Peyer's patch (tissue), 4 donors: ENCODE results near the gene SMKR1.

Experiments used
- POLR2A ChIP-seq, 2 donors: fragments of 450-650 bp; IDR thresholded peaks; one replicate each; pipeline ENCODE4 v1.5.1; 2017; ENCODE audit warnings: antibody characterized with exemption in 2 of 2, mild to moderate bottlenecking in 2 of 2, moderate library complexity in 2 of 2
- TF ChIP-seq, protein P1 (sequence below), 6 experiments: fragments of 450-650 bp in 4 of 6; fragments of 200-600 bp in 2 of 6; sonication (generic) in 1 of 6; IDR thresholded peaks; one replicate each; pipeline ENCODE4 v1.5.1; 2017 to 2019; ENCODE audit warnings: antibody characterized with exemption in 6 of 6, mild to moderate bottlenecking in 3 of 6, moderate library complexity in 1 of 6

DNA sequence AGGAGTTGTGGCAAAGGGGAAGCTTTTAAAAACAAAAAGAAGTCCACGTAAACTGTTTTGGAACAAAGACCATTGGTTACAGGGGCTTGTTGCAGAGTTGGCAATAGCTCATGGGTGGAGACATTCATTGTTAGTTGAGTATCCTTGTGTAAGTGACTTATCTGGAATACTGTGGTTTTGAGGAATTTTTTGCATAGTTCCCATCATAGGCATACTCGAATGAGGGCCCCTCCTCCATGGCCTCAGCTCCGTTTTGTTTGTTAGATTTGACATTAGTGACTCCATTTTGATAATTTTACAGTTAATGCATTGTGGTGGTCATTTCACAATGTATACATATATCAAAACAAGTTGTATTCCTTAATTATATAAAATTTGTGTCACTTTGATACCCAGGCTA is 12.8 kb upstream of the SMKR1 start:
- TF ChIP-seq, protein P1, sequence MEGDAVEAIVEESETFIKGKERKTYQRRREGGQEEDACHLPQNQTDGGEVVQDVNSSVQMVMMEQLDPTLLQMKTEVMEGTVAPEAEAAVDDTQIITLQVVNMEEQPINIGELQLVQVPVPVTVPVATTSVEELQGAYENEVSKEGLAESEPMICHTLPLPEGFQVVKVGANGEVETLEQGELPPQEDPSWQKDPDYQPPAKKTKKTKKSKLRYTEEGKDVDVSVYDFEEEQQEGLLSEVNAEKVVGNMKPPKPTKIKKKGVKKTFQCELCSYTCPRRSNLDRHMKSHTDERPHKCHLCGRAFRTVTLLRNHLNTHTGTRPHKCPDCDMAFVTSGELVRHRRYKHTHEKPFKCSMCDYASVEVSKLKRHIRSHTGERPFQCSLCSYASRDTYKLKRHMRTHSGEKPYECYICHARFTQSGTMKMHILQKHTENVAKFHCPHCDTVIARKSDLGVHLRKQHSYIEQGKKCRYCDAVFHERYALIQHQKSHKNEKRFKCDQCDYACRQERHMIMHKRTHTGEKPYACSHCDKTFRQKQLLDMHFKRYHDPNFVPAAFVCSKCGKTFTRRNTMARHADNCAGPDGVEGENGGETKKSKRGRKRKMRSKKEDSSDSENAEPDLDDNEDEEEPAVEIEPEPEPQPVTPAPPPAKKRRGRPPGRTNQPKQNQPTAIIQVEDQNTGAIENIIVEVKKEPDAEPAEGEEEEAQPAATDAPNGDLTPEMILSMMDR (IDR thresholded peaks at IDR 0.05): no peak
- no peak for TF ChIP-seq POLR2A (IDR thresholded peaks at IDR 0.05)
